HUDEP-2 (cell line): ENCODE results near the gene YDJC.
"Not testable (repeated sequence)": the region's sequence is repeated elsewhere in the genome, so short reads cannot be mapped to it uniquely, and the experiment has no call there.

Experiments
- DNase-seq, 76 experiments: peaks; one replicate each; lab custom pipeline; 2025; ENCODE audit not compliant: unreplicated experiment in 76 of 76; lab: John Stamatoyannopoulos, UW

Gene YDJC

DNA sequence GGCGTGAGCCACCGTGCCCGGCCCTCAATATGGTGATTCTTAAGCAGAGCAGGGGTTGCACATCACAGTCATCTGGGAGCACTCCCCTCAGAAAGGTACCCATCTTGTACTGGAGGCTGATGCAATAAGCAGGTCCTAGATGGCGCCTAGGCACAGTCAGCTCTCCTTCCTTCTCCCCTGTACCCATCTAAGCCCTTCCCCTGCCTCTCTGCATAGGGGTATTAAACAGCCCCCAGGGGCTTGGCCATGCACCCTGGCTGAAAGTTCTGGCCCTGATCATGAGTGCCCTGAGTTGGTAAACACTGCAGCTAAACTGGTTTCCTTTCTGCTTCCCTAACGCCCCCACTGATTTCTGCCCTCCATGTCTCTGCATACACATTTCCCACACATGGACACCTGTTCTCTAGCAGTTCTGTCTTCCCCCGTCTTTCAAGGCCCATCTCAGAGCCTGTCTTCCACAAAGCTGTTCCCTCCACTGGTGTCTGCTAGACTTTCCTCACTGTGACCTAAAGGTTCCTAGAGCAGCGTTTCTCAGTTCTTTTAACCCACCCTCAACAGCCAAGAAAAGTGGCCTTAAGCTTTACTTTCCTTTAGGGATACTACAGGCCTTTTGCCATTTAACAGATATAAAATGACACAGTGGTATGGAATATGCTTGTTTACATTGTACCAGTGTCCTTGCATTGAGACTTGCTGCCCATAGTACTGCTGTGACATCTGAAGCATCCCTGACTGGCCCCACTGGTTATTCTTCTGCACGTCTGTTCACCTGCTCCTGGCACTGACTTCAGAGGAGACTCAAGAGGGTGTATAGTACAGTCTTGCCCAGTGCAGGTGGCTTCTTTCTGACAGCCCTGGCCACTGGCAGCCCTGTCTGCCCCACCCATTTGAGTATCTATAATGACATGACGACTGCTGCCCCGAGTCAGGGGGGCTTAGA, 46.8 kb downstream of the YDJC start:
- no peak for DNase-seq

GRCh38 chr22:21581009-21581713, 48.7 kb downstream of the YDJC start:
- DNase-seq, result not testable (repeated sequence)

DNA sequence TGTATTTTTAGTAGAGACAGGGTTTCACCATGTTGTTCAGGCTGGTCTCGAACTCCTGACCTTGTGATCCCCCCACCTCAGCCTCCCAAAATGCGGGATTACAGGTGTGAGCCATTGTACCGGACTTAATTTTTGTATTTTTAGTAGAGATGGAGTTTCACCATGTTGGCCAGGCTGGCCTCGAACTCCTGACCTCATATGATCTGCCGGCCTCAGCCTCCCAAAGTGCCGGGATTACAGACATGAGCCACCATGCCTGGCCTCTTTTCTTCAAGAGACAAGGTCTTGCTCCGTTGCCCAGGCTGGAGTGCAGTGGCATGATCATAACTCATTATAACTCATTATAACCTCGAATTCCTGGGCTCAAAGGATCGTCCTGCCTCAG, 49.2 kb downstream of the YDJC start:
- DNase-seq, result not testable (repeated sequence)

DNA sequence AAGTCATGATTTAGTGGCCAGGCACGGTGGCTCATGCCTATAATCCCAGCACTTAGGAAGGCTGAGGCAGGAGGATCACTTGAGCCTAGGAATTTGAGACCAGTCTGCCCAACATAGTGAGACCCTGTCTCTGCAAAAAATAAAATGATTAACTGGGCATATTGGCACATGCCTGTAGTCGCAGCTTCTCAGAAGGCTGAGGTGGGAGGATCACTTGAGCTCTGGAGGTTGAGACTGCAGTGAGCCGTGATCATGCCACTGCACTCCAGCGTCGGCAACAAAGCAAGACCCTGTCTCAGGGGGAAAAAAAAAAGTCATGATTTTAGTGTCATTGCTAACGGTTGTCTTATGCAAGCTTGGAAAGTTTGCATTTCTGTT, 50.4 kb downstream of the YDJC start:
- DNase-seq, result no peak
